Liver (tissue), 9 donors: Measurements from ENCODE around the gene CNP. TPM values are rescaled to one million over a fixed set of nuclear protein-coding genes. Genes with fewer than 3 reads are reported as not detected.

ENCODE experiments used
- DNase-seq: peaks from one replicate; pipeline ENCODE4 v3.0.0-alpha.2; 2017; ENCODE audit warnings: low spot score
- H3K27ac ChIP-seq, 2 donors: one replicate each; pipeline ENCODE4 v1.7.0; 2013; ENCODE audit warnings: inconsistent platforms in 2 of 2, low read length in 2 of 2, control low read depth in 1 of 2, low read depth in 1 of 2, mild to moderate bottlenecking in 1 of 2
- H3K27me3 ChIP-seq, 4 donors: one replicate each; pipeline versions ENCODE4 v1.6.1 to v1.7.0; 2013; ENCODE audit warnings: low read length in 3 of 4, inconsistent platforms in 1 of 4, mild to moderate bottlenecking in 1 of 4, moderate library complexity in 1 of 4; ENCODE audit not compliant: control insufficient read depth in 4 of 4, insufficient read depth in 4 of 4
- H3K36me3 ChIP-seq, 4 donors: one replicate each; pipeline versions ENCODE4 v1.6.1 to v1.7.0; 2013; ENCODE audit warnings: low read length in 3 of 4, mild to moderate bottlenecking in 3 of 4, low read depth in 1 of 4, moderate library complexity in 1 of 4; ENCODE audit not compliant: control insufficient read depth in 4 of 4, insufficient read depth in 3 of 4
- H3K4me1 ChIP-seq, 4 donors: one replicate each; pipeline versions ENCODE4 v1.6.1 to v1.7.0; 2013; ENCODE audit warnings: low read length in 3 of 4, mild to moderate bottlenecking in 3 of 4, moderate library complexity in 1 of 4; ENCODE audit not compliant: control insufficient read depth in 4 of 4, insufficient read depth in 4 of 4
- H3K4me3 ChIP-seq, 3 donors: one replicate each; pipeline versions ENCODE4 v1.6.1 to v1.7.0; 2013; ENCODE audit warnings: low read length in 3 of 3, control low read depth in 1 of 3, low read depth in 1 of 3, mild to moderate bottlenecking in 1 of 3
- H3K9ac ChIP-seq, 2 donors: one replicate each; pipeline ENCODE4 v1.7.0; 2013; ENCODE audit warnings: low read length in 2 of 2, mild to moderate bottlenecking in 2 of 2, moderate library complexity in 2 of 2, control low read depth in 1 of 2, low read depth in 1 of 2
- H3K9me3 ChIP-seq, 4 donors: one replicate each; pipeline versions ENCODE4 v1.6.1 to v1.7.0; 2013; ENCODE audit warnings: low read length in 3 of 4; ENCODE audit not compliant: control insufficient read depth in 4 of 4
- ATF3 ChIP-seq: IDR thresholded peaks from 2 replicates; pipeline ENCODE4 v1.6.1; 2016; ENCODE audit warnings: antibody characterized with exemption
- CTCF ChIP-seq: fragments of 150-350 bp; IDR thresholded peaks from 2 replicates; pipeline ENCODE4 v1.5.1; 2017; ENCODE audit warnings: improper control_type of control experiment, low read depth, low read length; ENCODE audit not compliant: missing input control
- EGR1 ChIP-seq, 2 donors: IDR thresholded peaks; 2 replicates each; pipeline ENCODE4 v1.6.1; 2016 to 2018; ENCODE audit warnings: antibody characterized with exemption in 2 of 2, low read depth in 2 of 2
- FOXA1 ChIP-seq: IDR thresholded peaks from 2 replicates; pipeline ENCODE4 v1.6.1; 2016; ENCODE audit warnings: antibody characterized with exemption
- FOXA2 ChIP-seq: IDR thresholded peaks from 2 replicates; pipeline ENCODE4 v1.6.1; 2016; ENCODE audit warnings: antibody characterized with exemption
- GABPA ChIP-seq, 2 donors: IDR thresholded peaks in 1 of 2; conservative IDR thresholded peaks in 1 of 2; 2 replicates each; pipeline ENCODE4 v1.6.1; 2016; ENCODE audit warnings: antibody characterized with exemption in 2 of 2, mild to moderate bottlenecking in 1 of 2, moderate library complexity in 1 of 2
- HNF4A ChIP-seq, 2 donors: conservative IDR thresholded peaks; 2 replicates each; pipeline ENCODE4 v1.6.1; 2016; ENCODE audit warnings: antibody characterized with exemption in 2 of 2, mild to moderate bottlenecking in 2 of 2
- HNF4G ChIP-seq: IDR thresholded peaks from 2 replicates; pipeline ENCODE4 v1.6.1; 2016; ENCODE audit warnings: antibody characterized with exemption
- JUND ChIP-seq, 2 donors: IDR thresholded peaks; 2 replicates each; pipeline ENCODE4 v1.6.1; 2016; ENCODE audit warnings: antibody characterized with exemption in 2 of 2
- NR2F2 ChIP-seq: IDR thresholded peaks from 2 replicates; pipeline ENCODE4 v1.6.1; 2016; ENCODE audit warnings: antibody characterized with exemption
- RAD21 ChIP-seq, 2 donors: IDR thresholded peaks; 2 replicates each; pipeline ENCODE4 v1.6.1; 2016; ENCODE audit warnings: antibody characterized with exemption in 2 of 2, mild to moderate bottlenecking in 2 of 2
- REST ChIP-seq: IDR thresholded peaks from 2 replicates; pipeline ENCODE4 v1.6.1; 2016; ENCODE audit warnings: antibody characterized with exemption, mild to moderate bottlenecking
- RXRA ChIP-seq, 2 donors: IDR thresholded peaks; 2 replicates each; pipeline ENCODE4 v1.6.1; 2017 to 2018; ENCODE audit warnings: antibody characterized with exemption in 2 of 2, mild to moderate bottlenecking in 1 of 2
- SP1 ChIP-seq: IDR thresholded peaks from 2 replicates; pipeline ENCODE4 v1.6.1; 2018; ENCODE audit warnings: antibody characterized with exemption, mild to moderate bottlenecking
- TAF1 ChIP-seq: conservative IDR thresholded peaks from 2 replicates; pipeline ENCODE4 v1.6.1; 2016; ENCODE audit warnings: antibody characterized with exemption, mild to moderate bottlenecking
- YY1 ChIP-seq: IDR thresholded peaks from 2 replicates; pipeline ENCODE4 v1.6.1; 2016; ENCODE audit warnings: antibody characterized with exemption, mild to moderate bottlenecking
- ZBTB33 ChIP-seq: IDR thresholded peaks from 2 replicates; pipeline ENCODE4 v1.6.1; 2016; ENCODE audit warnings: antibody characterized with exemption
- WGBS: extraction: QIAGEN DNeasy Blood & Tissue Kit; methylation state at CpG from one replicate; pipeline ENCODE4 v1.1.7; 2013; 5-methylcytosine and 5-hydroxymethylcytosine counted together
- polyA plus RNA-seq, 2 donors: library from polyadenylated mRNA; stranded (reverse) in 1 of 2; unstranded in 1 of 2; fragments of 200-250 nt in 1 of 2; fragments of >200 nt in 1 of 2; fragmentation: Nextera tagmentation in 1 of 2; extraction: Ambion mirVana in 1 of 2; gene quantifications; one replicate each; pipeline versions ENCODE4 v1.2.1 to v1.2.3, GENCODE V29; 2013 to 2015
- total RNA-seq, 2 donors: library from RNA; depleted of rRNA; stranded (reverse); fragments of >200 nt; gene quantifications; one replicate each; pipeline ENCODE4 v1.2.3, GENCODE V29; 2014
- TF ChIP-seq, protein P1 (sequence below): IDR thresholded peaks from 2 replicates; pipeline ENCODE4 v1.6.1; 2016; ENCODE audit warnings: antibody characterized with exemption
- donor health status: healthy.
- donor health status: healthy.
- donor health status: healthy.
- donor health status: healthy.
- donor health status: healthy.

The CNP gene
- total and polyA plus RNA-seq, 4 donors = 25.3 to 38.3 (median 30.2) TPM

GRCh38 chr17:41996855-41997164, 30.2 kb downstream of the CNP start:
- 92% methylated on average over 2 of the region's 2 CpGs for WGBS
- Histone ChIP-seq H3K4me3 (no peak overlapping the region), H3K27ac (no peak overlapping the region), H3K9ac (no peak overlapping the region), H3K27me3 (no peaks in the 10 kb centered on the region), H3K9me3 (no peaks in the 10 kb centered on the region), H3K36me3 (peaks cover 10 to 54% (median 48%) of the 10 kb centered on the region in 4 donors), H3K4me1 (no peaks in the 10 kb centered on the region)
- no peak for TF ChIP-seq HNF4G
- no peak for TF ChIP-seq HNF4A (conservative IDR thresholded peaks at IDR 0.05)
- TF ChIP-seq FOXA2 = no peak
- TF ChIP-seq GABPA (IDR thresholded peaks at IDR 0.05 in 1 of 2, conservative IDR thresholded peaks at IDR 0.05 in 1 of 2) = no peak
- TF ChIP-seq REST = no peak
- no peak for TF ChIP-seq SP1
- TF ChIP-seq ZBTB33 = no peak
- no peak for TF ChIP-seq RXRA (IDR thresholded peaks at IDR 0.05)
- TF ChIP-seq ATF3 = no peak
- TF ChIP-seq, protein P1, sequence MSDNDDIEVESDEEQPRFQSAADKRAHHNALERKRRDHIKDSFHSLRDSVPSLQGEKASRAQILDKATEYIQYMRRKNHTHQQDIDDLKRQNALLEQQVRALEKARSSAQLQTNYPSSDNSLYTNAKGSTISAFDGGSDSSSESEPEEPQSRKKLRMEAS = no peak
- no peak for TF ChIP-seq RAD21 (IDR thresholded peaks at IDR 0.05)
- no peak for TF ChIP-seq FOXA1
- DNase-seq = no peak

DNA sequence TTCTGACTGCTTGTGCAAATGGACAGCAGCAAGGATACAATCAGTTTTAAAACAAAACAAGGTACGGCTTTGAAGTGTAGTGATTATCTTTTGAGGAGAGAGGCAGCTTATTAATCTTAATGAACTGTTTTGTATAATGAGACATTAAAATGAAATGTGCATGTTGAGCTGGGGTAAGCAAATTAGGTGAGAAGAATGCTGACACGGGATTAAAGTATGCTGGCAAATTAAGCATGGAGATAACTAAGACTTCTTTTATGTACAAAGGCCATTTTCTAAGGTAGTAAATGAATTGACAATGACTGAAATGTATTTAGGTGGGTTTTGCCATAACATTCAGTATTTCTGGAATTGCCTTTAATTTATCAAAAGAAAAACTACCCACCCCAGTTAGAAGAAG, 31.9 kb downstream of the CNP start:
- no peak for TF ChIP-seq TAF1
- no peak for TF ChIP-seq RAD21 (IDR thresholded peaks at IDR 0.05)
- TF ChIP-seq ATF3 = no peak
- TF ChIP-seq CTCF = no peak
- no peak for TF ChIP-seq NR2F2
- TF ChIP-seq REST = no peak
- no peak for TF ChIP-seq YY1
- TF ChIP-seq ZBTB33 = no peak
- TF ChIP-seq EGR1 (IDR thresholded peaks at IDR 0.05; ENCODE audit: low read depth in 2 of 2) = no peak
- no peak for TF ChIP-seq FOXA1
- TF ChIP-seq RXRA (IDR thresholded peaks at IDR 0.05) = no peak
- TF ChIP-seq HNF4G = no peak
- TF ChIP-seq FOXA2 = no peak
- no peak for TF ChIP-seq GABPA (IDR thresholded peaks at IDR 0.05 in 1 of 2, conservative IDR thresholded peaks at IDR 0.05 in 1 of 2)
- no peak for TF ChIP-seq JUND (IDR thresholded peaks at IDR 0.05)
- WGBS = 45% methylated on average over 2 of the region's 2 CpGs

More for the DNA sequence above, 31.9 kb downstream of the CNP start:
- no peak for DNase-seq
- Histone ChIP-seq H3K4me3 (no peak overlapping the region), H3K27ac (no peak overlapping the region), H3K9me3 (no peaks in the 10 kb centered on the region), H3K27me3 (no peaks in the 10 kb centered on the region), H3K9ac (no peak overlapping the region), H3K4me1 (peaks cover 5 to 10% (median 6%) of the 10 kb centered on the region in 4 donors), H3K36me3 (peaks cover 10 to 49% (median 38%) of the 10 kb centered on the region in 4 donors)
